Activated naive CD4-positive, alpha-beta T cell treated with anti-CD3 and anti-CD28 coated beads, Interleukin-2, amount 50 U/mL, for 24 hours (primary cell): Measurements from ENCODE around the gene RTN4R.
"Not testable (repeated sequence)": the region's sequence is repeated elsewhere in the genome, so short reads cannot be mapped to it uniquely, and the experiment has no call there.

Source experiments
- H3K27ac Mint-ChIP-seq: one replicate; pipeline ENCODE4 v1.8.0; 2021; ENCODE audit warnings: mild to moderate bottlenecking, mixed read lengths
- H3K27me3 Mint-ChIP-seq: one replicate; pipeline ENCODE4 v1.8.0; 2021; ENCODE audit warnings: mixed read lengths
- H3K36me3 Mint-ChIP-seq: one replicate; pipeline ENCODE4 v1.8.0; 2021; ENCODE audit warnings: mixed read lengths
- H3K4me1 Mint-ChIP-seq: one replicate; pipeline ENCODE4 v1.8.0; 2021; ENCODE audit warnings: mixed read lengths
- H3K4me3 Mint-ChIP-seq: one replicate; pipeline ENCODE4 v1.8.0; 2021; ENCODE audit warnings: mild to moderate bottlenecking, mixed read lengths
- H3K9me3 Mint-ChIP-seq: one replicate; pipeline ENCODE4 v1.8.0; 2021; ENCODE audit warnings: mixed read lengths

Gene RTN4R

DNA sequence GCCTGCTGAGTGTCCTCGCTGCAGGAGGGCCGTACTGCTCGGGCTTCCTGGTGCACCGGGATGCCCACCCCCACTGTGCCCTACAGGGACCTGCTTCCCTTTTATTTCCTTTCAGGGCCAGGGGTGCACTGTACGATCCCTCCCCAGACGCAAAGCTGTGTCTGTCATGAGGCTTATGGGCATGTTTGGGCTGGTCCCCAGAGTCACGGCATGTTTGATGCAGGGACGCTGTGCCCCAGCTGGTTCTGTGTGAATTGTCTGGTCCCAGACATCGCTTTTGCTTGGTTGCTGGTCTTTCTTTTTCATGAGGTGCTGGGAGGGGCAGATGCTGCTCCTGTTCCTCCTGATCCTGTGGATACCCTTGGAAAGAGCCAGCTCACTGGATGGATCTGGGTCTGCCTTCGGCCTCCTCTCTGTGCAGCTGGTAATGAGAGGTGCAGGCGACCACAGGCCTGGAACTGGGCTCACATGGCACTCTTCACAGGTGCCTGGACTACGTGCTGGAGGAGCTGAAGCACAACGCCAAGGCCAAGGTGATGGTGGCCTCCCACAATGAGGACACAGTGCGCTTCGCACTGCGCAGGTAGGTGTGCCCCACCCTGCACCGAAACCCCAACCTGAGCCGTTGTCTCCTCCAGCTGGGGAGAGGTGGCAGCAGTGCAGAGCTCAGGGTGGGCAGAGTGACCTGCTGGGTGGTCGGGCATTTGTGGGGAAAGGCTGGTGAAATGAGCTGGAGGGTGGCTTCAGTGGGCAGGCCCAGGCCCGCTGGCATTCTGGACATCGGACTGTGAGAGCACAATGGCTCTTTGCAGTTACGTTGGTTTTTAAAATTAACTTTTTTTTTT, 40.9 kb upstream of the RTN4R start:
- H3K9me3 Mint-ChIP-seq, H3K4me3 Mint-ChIP-seq, H3K36me3 Mint-ChIP-seq, H3K27me3 Mint-ChIP-seq, H3K4me1 Mint-ChIP-seq, H3K27ac Mint-ChIP-seq: not testable (repeated sequence)

DNA sequence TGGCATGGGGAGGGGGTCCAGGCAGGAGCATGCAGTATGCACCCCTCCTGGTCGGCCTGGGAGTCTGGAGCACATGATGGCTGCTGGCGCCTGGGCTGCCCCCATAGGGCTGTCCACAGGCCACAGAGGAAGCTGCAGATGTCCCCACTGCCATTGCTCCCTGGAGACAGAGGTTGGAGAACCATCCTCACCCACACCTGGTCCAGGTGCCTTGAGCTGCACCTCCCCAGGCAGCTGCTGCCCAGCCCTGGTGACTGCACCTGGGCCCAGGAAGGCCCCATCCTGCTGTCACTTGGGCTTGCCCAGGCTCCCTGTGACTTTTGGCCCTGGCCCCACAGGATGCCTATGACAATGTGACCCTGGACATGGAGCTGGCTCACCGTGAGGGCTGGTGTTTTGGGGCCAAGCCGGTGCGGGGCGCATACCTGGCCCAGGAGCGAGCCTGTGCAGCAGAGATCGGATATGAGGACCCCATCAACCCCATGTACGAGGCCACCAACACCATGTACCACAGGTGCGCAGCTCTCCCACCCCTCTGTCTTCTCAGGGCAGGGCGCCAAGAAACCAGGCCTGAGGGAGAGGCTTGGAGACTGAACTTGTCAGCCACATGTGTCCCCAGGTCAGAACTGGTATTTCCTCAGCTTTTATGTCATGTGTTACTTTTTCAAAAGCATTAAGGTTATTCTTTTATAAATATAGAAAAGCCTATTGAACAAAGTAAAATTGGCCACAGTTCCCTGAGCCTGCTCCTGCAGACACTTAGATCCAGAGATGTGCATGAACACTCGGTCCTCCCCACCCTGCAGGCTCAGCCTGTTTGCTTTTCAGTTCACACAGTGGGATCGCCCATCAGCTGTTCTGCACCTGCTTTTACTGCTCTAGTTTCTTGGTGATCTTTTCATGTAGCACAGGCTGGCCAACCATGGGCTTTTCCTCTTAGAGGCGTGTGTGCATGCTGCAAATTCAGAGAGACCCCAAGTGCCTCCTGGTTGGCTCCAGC, 39.6 kb upstream of the RTN4R start:
- not testable (repeated sequence) for H3K4me1 Mint-ChIP-seq, H3K27ac Mint-ChIP-seq, H3K36me3 Mint-ChIP-seq, H3K9me3 Mint-ChIP-seq, H3K27me3 Mint-ChIP-seq, H3K4me3 Mint-ChIP-seq

DNA sequence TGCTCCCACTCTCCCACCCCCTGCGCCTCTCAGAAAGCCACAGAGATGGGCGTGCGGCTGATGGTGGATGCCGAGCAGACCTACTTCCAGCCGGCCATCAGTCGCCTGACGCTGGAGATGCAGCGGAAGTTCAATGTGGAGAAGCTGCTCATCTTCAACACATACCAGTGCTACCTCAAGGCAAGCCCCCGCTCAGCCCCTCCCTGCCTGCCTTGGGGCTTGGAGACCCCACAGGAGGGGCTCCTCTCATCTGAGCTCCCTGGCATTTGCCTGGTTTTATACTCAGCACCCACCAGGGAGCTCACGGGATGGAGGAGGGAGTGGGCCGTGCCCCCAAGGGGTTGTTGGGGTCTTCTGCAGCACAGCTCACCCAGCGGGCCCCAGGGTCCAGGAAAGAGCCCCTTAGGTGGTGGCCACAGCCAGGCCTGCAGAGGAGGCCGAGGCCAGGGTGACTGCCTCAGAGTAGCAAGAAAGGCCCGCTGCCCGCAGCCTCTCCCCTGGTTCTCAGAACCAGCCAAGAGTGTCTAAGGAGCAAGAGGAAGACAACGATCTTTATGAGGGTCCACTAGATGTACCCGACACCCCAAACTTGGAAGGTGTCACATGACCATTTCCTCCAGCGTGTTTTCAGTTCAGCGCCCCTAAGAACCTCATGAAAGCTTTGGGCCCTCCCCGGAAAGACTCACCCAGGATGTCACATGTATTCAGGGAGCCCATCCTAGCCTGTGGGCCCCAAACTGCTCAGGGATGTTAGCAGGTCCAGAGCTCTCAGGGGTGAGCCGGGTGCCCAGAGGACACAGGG, 38.7 kb upstream of the RTN4R start:
- not testable (repeated sequence) for H3K27me3 Mint-ChIP-seq, H3K4me3 Mint-ChIP-seq

DNA sequence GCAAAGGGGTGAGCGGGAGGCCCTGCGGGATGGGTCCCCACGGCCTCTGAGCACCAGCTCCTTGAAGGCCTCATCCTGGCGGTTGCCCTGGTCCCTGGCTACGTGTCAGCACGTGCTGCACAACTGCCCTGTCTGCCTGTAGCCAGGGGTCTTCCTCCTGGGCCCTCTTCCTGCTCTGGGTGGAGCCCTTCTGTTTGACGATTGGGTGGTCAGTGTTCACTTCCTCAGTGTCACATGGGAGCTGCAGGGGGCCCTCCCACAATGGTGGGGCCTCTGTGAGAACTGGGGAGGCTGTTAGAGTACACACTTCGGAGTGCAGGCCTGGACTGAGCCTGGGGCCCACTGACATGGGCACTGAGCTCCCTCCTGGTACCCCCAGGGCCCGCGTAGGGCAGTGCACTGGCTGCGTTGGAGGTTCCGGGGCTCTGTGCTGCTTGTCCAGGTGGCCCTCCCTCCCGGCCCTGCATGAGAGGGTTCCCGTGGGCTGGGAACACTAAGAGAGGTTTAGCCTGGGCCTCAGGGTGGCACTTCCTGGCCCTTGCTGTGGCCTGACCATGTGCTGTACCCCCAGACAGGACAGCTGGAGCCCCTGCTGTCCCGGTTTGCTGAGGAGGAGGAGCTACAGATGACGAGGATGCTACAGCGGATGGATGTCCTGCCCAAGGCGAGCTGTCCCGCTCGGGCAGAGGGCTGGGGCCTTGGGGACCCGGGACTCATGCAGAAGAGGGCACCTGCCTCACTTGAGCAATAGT, 38.0 kb upstream of the RTN4R start:
- H3K27ac Mint-ChIP-seq, result no peak overlapping the region
- H3K9me3 Mint-ChIP-seq, result no peaks in the 10 kb centered on the region
- H3K36me3 Mint-ChIP-seq, result no peaks in the 10 kb centered on the region
- H3K4me1 Mint-ChIP-seq, result no peaks in the 10 kb centered on the region
- H3K27me3 Mint-ChIP-seq, result peaks cover 2% of the 10 kb centered on the region
- H3K4me3 Mint-ChIP-seq, result no peak overlapping the region

More for the DNA sequence above, 38.7 kb upstream of the RTN4R start:
- H3K9me3 Mint-ChIP-seq, H3K36me3 Mint-ChIP-seq, H3K4me1 Mint-ChIP-seq, H3K27ac Mint-ChIP-seq: not testable (repeated sequence)

DNA sequence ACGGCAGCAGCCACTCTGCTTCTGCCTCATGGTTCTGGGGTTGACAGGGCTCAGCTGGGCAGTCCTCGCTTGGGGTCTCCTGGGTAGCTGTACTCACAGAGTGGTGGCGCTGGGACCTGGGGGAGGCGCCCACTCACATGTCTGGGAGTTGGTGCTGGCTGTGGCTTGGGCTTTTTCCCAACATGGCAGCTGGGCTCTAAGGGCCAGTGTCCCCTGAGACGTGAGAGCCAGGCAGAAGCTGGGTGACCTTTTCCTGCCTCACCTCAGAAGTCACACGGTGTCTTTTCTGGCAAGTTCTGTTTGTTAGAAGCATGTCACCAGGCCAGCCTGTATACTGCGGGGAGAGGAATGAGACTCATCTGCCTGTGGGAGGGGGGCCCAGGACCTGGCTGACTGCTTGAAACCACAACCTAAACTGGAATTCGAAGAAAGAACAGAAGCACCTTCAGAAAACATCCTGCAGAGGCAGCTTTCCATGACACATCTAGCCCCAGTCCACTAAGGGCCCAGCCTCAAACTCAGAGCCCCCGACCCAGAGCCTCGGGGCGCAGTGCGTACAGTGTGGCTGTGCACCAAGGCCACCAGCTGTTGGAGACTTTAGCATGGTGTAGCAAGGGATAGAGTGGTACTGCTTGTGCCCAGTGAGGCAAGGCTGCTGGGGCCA, 37.2 kb upstream of the RTN4R start:
- not testable (repeated sequence) for H3K4me3 Mint-ChIP-seq, H3K4me1 Mint-ChIP-seq, H3K9me3 Mint-ChIP-seq, H3K27me3 Mint-ChIP-seq, H3K36me3 Mint-ChIP-seq, H3K27ac Mint-ChIP-seq

- no peaks in the 10 kb centered on the region for H3K4me1 Mint-ChIP-seq
- peaks cover 2% of the 10 kb centered on the region for H3K27me3 Mint-ChIP-seq
- H3K36me3 Mint-ChIP-seq, result no peaks in the 10 kb centered on the region
- no peaks in the 10 kb centered on the region for H3K9me3 Mint-ChIP-seq
- no peak overlapping the region for H3K27ac Mint-ChIP-seq
- H3K4me3 Mint-ChIP-seq, result no peak overlapping the region
These were observed 36.5 kb upstream of the RTN4R start for GRCh38 chr22:20304646-20305045.

DNA sequence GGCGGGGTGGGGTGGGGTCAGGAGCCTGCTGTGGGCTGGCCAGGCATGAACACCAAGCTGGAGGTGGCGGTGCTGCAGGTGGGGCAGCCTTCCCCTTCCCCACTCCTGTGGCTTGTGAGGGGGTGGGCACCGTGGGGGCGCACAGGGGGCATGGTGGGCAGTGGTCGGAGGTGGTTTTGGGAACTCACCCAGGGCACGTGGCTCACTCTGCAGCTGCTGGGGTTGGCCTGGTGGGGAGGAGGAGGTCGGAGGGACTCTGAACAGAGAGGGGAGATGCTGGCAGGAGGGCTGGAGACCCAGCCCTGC, 35.1 kb upstream of the RTN4R start:
- H3K36me3 Mint-ChIP-seq, H3K27ac Mint-ChIP-seq, H3K4me3 Mint-ChIP-seq, H3K27me3 Mint-ChIP-seq, H3K4me1 Mint-ChIP-seq, H3K9me3 Mint-ChIP-seq: not testable (repeated sequence)

GRCh38 chr22:20302438-20303228, 34.5 kb upstream of the RTN4R start:
- H3K36me3 Mint-ChIP-seq, result no peaks in the 10 kb centered on the region
- no peaks in the 10 kb centered on the region for H3K9me3 Mint-ChIP-seq
- peaks cover 2% of the 10 kb centered on the region for H3K27me3 Mint-ChIP-seq
- H3K4me3 Mint-ChIP-seq, result peak overlapping the region; percentile 36
- no peak overlapping the region for H3K27ac Mint-ChIP-seq
- no peaks in the 10 kb centered on the region for H3K4me1 Mint-ChIP-seq

- H3K9me3 Mint-ChIP-seq, result no peaks in the 10 kb centered on the region
- no peaks in the 10 kb centered on the region for H3K36me3 Mint-ChIP-seq
- H3K4me3 Mint-ChIP-seq, result peak overlapping the region; percentile 61
- no peak overlapping the region for H3K27ac Mint-ChIP-seq
- H3K4me1 Mint-ChIP-seq, result no peaks in the 10 kb centered on the region
- peaks cover 2% of the 10 kb centered on the region for H3K27me3 Mint-ChIP-seq
These were observed 31.6 kb upstream of the RTN4R start for GRCh38 chr22:20299746-20300136.

DNA sequence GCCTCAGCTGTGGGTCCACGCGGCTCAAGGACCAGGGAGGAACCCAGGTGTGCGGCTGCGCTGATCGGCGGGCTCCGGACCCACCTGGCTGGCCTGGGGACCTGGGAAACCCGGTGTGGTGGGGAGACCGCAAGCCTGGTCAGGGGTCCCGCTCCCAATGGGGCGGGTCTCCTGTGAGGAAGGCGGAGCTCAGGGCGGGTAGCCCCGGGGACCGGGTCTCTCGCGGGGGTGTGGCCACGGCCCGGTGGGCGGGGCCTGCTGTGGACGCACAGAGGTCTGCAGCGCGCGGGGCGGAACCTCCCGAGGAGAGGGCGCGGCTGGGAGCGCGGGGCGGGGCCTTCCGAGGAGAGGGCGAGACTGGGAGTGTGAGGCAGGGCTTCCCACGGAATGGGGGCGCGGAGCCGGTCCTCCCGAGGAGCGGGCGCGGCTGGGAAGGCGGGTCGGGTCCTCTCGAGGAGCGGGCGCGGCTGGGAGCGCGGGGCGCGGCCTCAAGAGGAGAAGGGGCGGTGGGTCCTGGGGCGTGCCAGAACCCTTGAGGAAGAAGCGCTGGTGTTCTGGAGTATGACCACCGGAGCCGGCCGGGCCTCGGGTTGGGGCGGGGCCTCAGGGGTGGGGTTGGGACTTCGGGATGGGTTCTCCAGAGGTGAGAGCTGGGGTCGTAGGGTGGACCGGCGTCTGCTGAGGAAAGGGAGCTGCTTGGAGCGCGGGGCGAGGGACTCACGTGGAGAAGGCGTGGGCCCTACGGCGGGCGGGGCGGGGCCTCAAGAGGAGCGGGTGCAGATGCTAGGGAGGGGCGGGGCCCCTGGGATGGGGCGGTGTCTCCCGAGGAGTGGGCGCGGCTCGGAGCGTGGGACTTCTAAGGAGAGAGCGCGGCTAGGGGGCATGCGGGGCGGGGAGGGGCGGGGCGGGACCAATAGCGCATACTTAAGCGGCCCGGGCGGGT, 31.0 kb upstream of the RTN4R start:
- Mint-ChIP-seq H3K4me1 (no peaks in the 10 kb centered on the region), H3K4me3 (peak overlapping the region; percentile 82), H3K9me3 (no peaks in the 10 kb centered on the region), H3K27me3 (peaks cover 2% of the 10 kb centered on the region), H3K36me3 (no peaks in the 10 kb centered on the region), H3K27ac (no peak overlapping the region)

GRCh38 chr22:20298110-20298802, 30.1 kb upstream of the RTN4R start:
- Mint-ChIP-seq H3K4me1 (no peaks in the 10 kb centered on the region), H3K9me3 (no peaks in the 10 kb centered on the region), H3K4me3 (peak overlapping the region; percentile 82), H3K27me3 (peaks cover 2% of the 10 kb centered on the region), H3K36me3 (no peaks in the 10 kb centered on the region), H3K27ac (peak overlapping the region; percentile 30)

GRCh38 chr22:20297414-20298109, 29.4 kb upstream of the RTN4R start:
- peak overlapping the region; percentile 82 for H3K4me3 Mint-ChIP-seq
- H3K9me3 Mint-ChIP-seq, result no peaks in the 10 kb centered on the region
- H3K4me1 Mint-ChIP-seq, result no peaks in the 10 kb centered on the region
- H3K27me3 Mint-ChIP-seq, result peaks cover under 1% of the 10 kb centered on the region
- H3K36me3 Mint-ChIP-seq, result no peaks in the 10 kb centered on the region
- H3K27ac Mint-ChIP-seq, result peak overlapping the region; percentile 8
